ENCODE data around the gene CADPS2.

GRCh38 chr7:122672536-122672935, 213.7 kb downstream of the CADPS2 start:
- TF ChIP-seq POLR2AphosphoS5 (IDR thresholded peaks at IDR 0.05; ENCODE audit: low read depth, low read length) (no peak), POLR2A (IDR thresholded peaks at IDR 0.05; ENCODE audit: low read depth, low read length) (no peak)
